Pericardium fibroblast (primary cell): ENCODE results near the gene CFAP53. TPM values are rescaled to one million over a fixed set of nuclear protein-coding genes. Genes with fewer than 3 reads are reported as not detected.

Source experiments
- total RNA-seq: library from RNA; depleted of rRNA; stranded (reverse); fragments of >200 nt; gene quantifications from 2 replicates; pipeline ENCODE4 v1.2.3, GENCODE V29; 2015

Gene CFAP53
- under 0.01 TPM in 1 of 2 replicates, not detected in the other for total RNA-seq

DNA sequence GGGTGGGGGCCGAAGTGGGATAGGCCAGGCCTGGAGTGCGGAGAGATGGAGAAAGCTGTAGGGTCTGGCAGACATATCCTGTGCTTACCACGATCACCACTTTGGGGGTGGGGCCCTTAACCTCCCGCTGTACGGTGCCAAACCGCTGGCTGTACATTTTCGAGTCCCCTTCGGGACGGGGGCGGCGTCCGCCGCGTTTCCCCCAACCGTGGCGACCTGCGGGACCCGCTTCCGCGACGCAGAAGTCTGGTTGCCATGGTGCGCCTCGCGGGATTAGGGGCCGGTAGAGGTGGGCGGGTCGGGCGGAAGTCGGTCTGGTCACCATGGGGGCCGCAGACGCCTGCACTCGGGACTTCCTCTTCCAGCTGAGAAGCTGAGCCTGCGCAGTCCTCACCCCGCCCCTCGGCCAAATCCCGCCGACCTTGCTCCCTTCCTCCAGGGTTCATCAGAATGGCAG is at the start of gene CFAP53:
CFAP53 (minus strand) TSS at position 248 of the 457 bp plus-strand sequence; CDS start at position 157, 91 bp downstream.

DNA sequence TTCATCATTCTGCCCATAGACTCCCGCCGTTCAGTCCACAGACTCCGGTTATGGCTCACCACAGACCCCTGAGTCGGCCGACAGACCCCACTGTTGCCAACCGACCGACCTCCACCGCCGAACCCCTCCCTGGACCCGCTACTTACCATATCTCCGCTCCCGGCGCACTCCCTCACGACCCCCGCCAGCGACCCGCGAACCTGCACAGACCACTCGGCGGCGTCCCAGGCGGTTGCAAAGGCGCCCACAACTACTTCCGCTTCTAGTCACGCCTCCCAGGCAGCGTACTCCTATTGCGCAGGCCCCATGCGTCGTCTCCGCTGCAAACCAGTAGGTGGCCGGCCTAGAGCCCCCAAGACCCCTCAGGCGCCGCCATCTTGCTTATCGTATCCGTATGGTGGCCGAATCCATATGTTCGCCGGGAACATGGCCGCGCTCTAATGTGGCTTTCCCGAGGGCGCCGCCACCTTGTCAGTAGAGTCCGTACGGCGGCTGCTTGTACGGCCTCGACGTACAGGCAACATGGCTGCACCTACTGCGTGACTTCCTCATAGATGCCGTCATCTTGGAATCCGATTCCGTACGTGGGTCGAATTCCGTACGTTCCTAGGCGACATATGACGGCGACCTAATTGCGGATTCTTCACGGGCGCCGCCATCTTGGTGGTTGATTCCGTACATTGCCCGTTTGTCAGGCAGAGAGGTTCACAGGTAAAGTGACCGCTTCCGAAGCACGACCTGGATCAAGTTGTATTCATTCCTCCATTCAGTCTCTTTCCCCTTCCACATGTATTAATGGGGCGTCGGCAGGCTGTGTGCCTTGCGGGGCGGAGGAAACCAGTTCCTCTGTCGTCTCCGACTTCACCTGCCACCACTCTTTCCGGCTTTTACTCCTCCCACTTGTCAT is 21.4 kb upstream of the CFAP53 start, which contains the start of gene CXXC1:
CXXC1 (minus strand) TSS at position 252 of the 907 bp plus-strand sequence; CDS start at position 149, 103 bp downstream.

DNA sequence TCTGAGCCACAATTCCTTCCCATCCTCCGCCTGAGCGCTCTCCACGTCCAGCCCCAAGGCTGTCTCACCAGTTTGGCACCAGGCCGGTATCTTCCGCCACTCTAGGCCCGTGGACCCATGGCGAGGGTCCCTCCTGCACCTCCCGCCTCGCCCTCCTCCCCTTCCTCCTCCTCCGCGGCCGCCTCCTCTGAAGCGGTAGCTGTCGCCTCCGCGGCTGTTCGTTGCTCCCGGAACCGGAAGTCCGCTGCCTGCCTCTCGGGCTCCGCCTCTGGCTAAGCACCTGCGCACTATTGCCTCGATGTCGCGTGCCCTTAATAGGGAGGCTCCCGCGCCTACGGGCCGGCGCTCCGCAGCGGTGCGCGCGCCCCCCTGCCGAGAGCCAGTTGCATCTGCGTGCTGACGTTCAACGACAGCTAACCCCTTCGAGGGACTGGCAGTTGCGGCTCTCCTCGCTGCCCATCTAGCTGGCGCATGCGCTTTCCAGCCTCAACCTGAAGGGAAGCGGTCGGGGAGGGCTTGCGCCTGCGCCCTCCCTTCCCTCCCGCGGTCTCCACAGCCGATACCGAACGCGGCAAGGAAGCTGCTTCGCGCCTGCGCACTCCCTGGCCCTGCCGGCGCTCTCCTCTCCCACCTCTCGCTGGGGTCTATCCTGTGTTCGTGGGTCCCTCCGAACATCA is 15.1 kb upstream of the CFAP53 start, which contains the start of gene MBD1:
MBD1 (minus strand) TSS at position 229 of the 677 bp plus-strand sequence. CDS start 1,531 bp downstream, outside the sequence.

GRCh38 chr18:50194631-50195532 is 71.4 kb downstream of the CFAP53 start, which contains the start of gene MYO5B:
MYO5B (minus strand) TSS chr18:50195147; CDS start chr18:50194793, 354 bp downstream.

Other genes with a start within 250 kb of the CFAP53 start
- under 0.01 and 0.82 TPM in 2 replicates for gene MYO5B, start 71.3 kb downstream of the CFAP53 start, total RNA-seq
- gene MBD1, start 15.0 kb upstream of the CFAP53 start, total RNA-seq, result 40.3 and 41.3 TPM in 2 replicates
- gene CXXC1, start 21.2 kb upstream of the CFAP53 start, total RNA-seq, result 30.7 and 42.6 TPM in 2 replicates
- gene SKA1, start 108.6 kb upstream of the CFAP53 start, total RNA-seq, result 1.2 and 1.9 TPM in 2 replicates